ENCODE results near the gene TBC1D13. TPM values are rescaled to one million over a fixed set of nuclear protein-coding genes. Genes with fewer than 3 reads are reported as not detected.

Gene TBC1D13, protein sequence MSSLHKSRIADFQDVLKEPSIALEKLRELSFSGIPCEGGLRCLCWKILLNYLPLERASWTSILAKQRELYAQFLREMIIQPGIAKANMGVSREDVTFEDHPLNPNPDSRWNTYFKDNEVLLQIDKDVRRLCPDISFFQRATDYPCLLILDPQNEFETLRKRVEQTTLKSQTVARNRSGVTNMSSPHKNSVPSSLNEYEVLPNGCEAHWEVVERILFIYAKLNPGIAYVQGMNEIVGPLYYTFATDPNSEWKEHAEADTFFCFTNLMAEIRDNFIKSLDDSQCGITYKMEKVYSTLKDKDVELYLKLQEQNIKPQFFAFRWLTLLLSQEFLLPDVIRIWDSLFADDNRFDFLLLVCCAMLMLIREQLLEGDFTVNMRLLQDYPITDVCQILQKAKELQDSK
- 25.6 TPM for total RNA-seq
- long read RNA-seq, transcript TBC1D13-202 (12 exons, 3,906 nt), result major isoform, 24 of 51 reads
- long read RNA-seq, partial matches to known transcripts, result 6 of 51 reads
- long read RNA-seq, other reads (novel, unspliced or antisense), result 21 of 51 reads

DNA sequence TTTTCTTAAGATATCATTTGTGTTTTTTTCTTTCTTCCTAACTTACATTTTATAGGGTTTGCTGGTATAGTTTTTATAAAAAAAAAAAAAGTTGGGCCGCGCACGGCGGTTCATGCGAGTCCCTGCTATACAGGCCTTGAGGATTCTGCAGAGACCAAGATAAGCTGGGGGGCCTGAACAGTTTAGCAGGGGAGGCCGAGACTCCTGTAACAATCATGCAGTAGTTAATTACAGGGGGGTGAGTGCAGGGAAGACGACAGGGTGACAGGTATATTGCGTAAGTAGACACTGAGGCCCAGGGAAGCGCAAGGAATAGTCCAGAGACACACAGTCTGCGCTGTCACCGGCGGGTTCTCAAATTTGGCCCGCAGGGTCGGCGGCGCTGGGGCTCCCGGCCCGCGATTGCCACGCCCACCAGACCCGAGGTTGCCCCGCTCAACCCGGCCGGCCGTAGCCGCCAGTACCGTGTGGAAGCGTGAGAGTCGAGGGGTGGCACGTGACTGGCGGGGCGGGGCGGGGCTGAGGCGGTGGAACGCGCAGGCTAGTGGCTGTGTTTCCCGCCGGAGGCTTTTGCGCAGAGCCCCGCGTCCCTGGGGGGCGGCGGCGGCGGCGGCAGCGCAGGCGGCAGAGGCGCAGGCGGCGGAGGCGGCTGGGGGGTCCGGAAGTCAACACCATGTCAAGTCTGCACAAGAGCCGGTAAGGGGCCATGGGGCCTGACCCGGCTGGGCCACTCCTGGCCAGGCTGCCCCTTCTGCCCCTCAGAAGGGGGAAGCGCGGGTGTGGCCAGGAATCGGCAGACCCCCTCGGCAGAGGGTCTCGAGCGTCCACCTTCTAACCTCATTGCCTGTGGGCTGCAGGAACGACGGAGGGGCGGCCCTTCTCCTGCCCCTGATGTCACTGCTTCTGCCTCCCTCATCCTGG is at the start of gene TBC1D13:
Gene TBC1D13, plus strand, starts transcription at position 573 of the 921 bp plus-strand sequence. Its CDS starts 101 bp downstream, at position 674.
- Histone ChIP-seq H3K9me3 (no peaks in the 10 kb centered on the region), H3K4me1 (peaks cover 14% of the 10 kb centered on the region), H3K27ac (peak within 1 kb of the TSS; percentile 85), H3K27me3 (ENCODE audit: low read depth) (no peaks in the 10 kb centered on the region), H3K4me3 (peak within 1 kb of the TSS; percentile 91), H3K36me3 (peaks cover 17% of the 10 kb centered on the region)
- peak; percentile 93 for DNase-seq
- TF ChIP-seq, protein P1, sequence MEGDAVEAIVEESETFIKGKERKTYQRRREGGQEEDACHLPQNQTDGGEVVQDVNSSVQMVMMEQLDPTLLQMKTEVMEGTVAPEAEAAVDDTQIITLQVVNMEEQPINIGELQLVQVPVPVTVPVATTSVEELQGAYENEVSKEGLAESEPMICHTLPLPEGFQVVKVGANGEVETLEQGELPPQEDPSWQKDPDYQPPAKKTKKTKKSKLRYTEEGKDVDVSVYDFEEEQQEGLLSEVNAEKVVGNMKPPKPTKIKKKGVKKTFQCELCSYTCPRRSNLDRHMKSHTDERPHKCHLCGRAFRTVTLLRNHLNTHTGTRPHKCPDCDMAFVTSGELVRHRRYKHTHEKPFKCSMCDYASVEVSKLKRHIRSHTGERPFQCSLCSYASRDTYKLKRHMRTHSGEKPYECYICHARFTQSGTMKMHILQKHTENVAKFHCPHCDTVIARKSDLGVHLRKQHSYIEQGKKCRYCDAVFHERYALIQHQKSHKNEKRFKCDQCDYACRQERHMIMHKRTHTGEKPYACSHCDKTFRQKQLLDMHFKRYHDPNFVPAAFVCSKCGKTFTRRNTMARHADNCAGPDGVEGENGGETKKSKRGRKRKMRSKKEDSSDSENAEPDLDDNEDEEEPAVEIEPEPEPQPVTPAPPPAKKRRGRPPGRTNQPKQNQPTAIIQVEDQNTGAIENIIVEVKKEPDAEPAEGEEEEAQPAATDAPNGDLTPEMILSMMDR (IDR thresholded peaks at IDR 0.05), result no peak
- intact Hi-C loops (cut with DNase I), result no loop called here
- ATAC-seq, result peak; percentile 99

DNA sequence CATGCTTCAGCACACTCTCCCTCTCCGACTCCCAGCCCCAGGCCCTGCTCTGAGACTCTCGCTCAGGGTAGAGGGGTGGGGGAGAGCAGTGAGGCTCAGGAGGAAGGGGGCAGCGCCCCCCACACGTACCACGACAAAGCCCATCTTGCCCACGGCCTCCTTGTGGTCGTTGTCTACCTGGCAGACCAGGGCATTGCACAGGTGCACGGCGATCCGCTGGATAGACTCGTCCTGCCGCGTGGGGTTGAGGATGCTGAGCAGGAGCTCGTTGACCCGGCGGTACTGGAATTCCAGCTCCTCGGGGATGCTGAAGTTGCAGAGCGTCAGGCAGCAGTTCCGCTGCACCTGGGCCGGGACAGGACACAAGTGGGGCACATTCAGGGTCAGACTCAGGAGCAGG is 44.7 kb upstream of the TBC1D13 start:
- H3K4me1 ChIP-seq, result no peaks in the 10 kb centered on the region
- TF ChIP-seq, protein P1 (IDR thresholded peaks at IDR 0.05), result no peak
- intact Hi-C loops (cut with DNase I), result no loop called here
- no peak overlapping the region for H3K4me3 ChIP-seq
- no peaks in the 10 kb centered on the region for H3K27me3 ChIP-seq (ENCODE audit: low read depth)
- H3K9me3 ChIP-seq, result no peaks in the 10 kb centered on the region
- peaks cover 53% of the 10 kb centered on the region for H3K36me3 ChIP-seq
- H3K27ac ChIP-seq, result no peak overlapping the region
- ATAC-seq (peak in 1 of 2 donors; percentile 17), DNase-seq (no peak)

DNA sequence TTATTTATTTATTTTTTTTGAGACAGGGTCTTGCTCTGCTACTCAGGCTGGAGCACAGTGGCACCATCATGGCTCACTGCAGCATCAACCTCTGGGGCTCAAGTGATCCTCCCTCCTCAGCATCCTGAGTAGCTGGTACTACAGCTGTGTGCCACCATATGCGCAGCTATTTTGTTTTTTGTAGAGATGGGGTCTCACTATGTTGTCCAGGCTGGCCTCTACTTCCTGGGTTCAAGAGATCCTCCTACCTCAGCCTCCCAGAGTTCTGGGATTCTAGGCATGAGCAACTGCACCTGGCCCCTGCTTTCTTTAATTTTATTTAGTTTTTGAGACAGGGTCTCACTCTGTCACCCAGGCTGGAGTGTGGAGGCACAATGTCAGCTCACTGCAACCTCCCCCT is 43.6 kb upstream of the TBC1D13 start:
- no peak for DNase-seq
- Histone ChIP-seq H3K27ac (no peak overlapping the region), H3K36me3 (peaks cover 59% of the 10 kb centered on the region), H3K4me1 (no peaks in the 10 kb centered on the region), H3K9me3 (no peaks in the 10 kb centered on the region), H3K27me3 (ENCODE audit: low read depth) (no peaks in the 10 kb centered on the region), H3K4me3 (no peak overlapping the region)
- intact Hi-C loops (cut with DNase I), result no loop called here
- TF ChIP-seq, protein P1 (IDR thresholded peaks at IDR 0.05), result no peak
- no peak for ATAC-seq

DNA sequence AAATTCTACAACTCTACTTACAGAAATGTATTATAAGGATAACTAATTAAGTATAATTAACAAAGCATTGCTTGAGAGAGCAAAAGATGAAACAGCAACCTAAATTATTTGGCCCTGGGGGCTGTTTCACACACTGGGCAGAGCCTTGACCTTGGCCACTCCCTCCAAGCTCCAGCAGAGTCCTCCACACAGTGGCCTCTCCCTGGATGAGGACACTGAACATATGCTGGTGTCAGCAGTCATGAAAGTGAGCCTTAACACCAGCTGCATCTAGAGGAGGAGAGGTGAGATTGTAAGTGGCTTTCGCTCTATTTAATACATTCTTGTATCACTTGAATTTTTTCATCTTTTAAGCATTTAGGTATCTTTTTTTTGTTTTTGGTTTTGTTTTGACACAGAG is 39.8 kb upstream of the TBC1D13 start:
- Histone ChIP-seq H3K36me3 (peaks cover 56% of the 10 kb centered on the region), H3K4me1 (no peaks in the 10 kb centered on the region), H3K27ac (no peak overlapping the region), H3K4me3 (no peak overlapping the region), H3K9me3 (no peaks in the 10 kb centered on the region), H3K27me3 (ENCODE audit: low read depth) (no peaks in the 10 kb centered on the region)
- DNase-seq (no peak), ATAC-seq (no peak)
- intact Hi-C loops (cut with DNase I), result no loop called here
- TF ChIP-seq, protein P1 (IDR thresholded peaks at IDR 0.05), result no peak

DNA sequence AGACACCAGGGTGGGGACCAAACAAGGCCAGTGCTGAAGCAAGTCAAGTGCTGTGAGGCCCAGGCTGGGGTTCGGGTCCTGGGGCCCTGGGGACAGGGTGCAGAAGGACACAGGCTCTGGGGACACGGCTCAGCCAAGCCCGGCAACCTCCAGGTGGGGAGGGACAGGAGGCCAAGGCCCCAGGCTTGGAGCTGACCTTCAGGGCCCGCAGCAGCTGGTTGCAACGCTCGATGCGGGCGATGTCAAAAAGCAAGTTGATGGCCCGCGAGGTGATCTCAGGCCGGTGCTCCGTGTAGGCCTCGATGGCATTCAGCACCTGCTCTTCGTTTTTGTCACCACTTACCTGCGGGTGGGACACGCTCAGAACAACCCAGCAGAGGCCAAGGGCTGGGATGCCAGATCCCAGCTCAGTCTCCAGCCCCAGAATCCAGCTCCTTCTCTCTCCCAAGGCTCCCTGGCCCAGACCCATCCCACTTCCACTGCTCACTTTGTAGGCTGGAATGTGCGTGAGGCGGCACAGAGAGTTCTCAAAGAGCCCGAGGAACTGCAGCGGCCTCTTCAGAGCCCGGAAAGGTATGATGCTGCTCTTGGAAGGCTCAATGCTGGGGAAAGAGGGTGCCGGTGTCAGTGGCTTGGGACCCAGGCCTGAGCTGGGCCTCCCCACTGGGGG is 36.0 kb upstream of the TBC1D13 start:
- TF ChIP-seq, protein P1 (IDR thresholded peaks at IDR 0.05), result no peak
- no peak overlapping the region for H3K4me3 ChIP-seq
- no peak overlapping the region for H3K27ac ChIP-seq
- H3K27me3 ChIP-seq (ENCODE audit: low read depth), result no peaks in the 10 kb centered on the region
- ATAC-seq, result peak in 1 of 2 donors; percentile 21
- H3K4me1 ChIP-seq, result no peaks in the 10 kb centered on the region
- H3K9me3 ChIP-seq, result no peaks in the 10 kb centered on the region
- intact Hi-C loops (cut with DNase I), result no loop called here
- no peak for DNase-seq
- H3K36me3 ChIP-seq, result peaks cover 78% of the 10 kb centered on the region
